Astrocyte (in vitro differentiated cells and primary cell): Measurements from ENCODE around the gene PEX11B. TPM values are rescaled to one million over a fixed set of nuclear protein-coding genes. Genes with fewer than 3 reads are reported as not detected.

Source experiments
- DNase-seq: peaks from one replicate; pipeline ENCODE4 v3.0.0-alpha.2; 2010; ENCODE audit warnings: low read depth
- FAIRE-seq: peaks from 2 replicates; lab custom pipeline; 2011; peaks lifted over from hg19 to GRCh38; lab: Jason Lieb, UNC
- H2AFZ ChIP-seq: 2 replicates; pipeline ENCODE4 v1.6.0; 2012; ENCODE audit warnings: low read depth, low read length, inconsistent platforms
- H3K27ac ChIP-seq: 2 replicates; pipeline ENCODE4 v1.5.1; 2011; ENCODE audit warnings: low read depth, low read length, inconsistent platforms
- H3K27me3 ChIP-seq: 2 replicates; pipeline ENCODE4 v1.6.0; 2011; ENCODE audit warnings: low read length, inconsistent platforms; ENCODE audit not compliant: insufficient read depth
- H3K36me3 ChIP-seq: 2 replicates; pipeline ENCODE4 v1.5.1; 2011; ENCODE audit warnings: low read length, inconsistent platforms; ENCODE audit not compliant: insufficient read depth
- H3K4me1 ChIP-seq: 2 replicates; pipeline ENCODE4 v1.5.1; 2011; ENCODE audit warnings: low read length, inconsistent platforms; ENCODE audit not compliant: insufficient read depth
- H3K4me2 ChIP-seq: 2 replicates; pipeline ENCODE4 v1.6.0; 2012; ENCODE audit warnings: low read length, inconsistent platforms
- H3K4me3 ChIP-seq: 2 replicates; pipeline ENCODE4 v1.5.1; 2011; ENCODE audit warnings: low read depth, mild to moderate bottlenecking, low read length, inconsistent platforms; ENCODE audit not compliant: insufficient read depth
- H3K79me2 ChIP-seq: 2 replicates; pipeline ENCODE4 v1.6.0; 2012; ENCODE audit warnings: mild to moderate bottlenecking, low read length, inconsistent platforms; ENCODE audit not compliant: insufficient read depth
- H3K9ac ChIP-seq: 2 replicates; pipeline ENCODE4 v1.6.0; 2012; ENCODE audit warnings: mild to moderate bottlenecking, low read length, inconsistent platforms
- H3K9me3 ChIP-seq: 2 replicates; pipeline ENCODE4 v1.5.1; 2012; ENCODE audit warnings: low read depth, mild to moderate bottlenecking, low read length, inconsistent platforms; ENCODE audit not compliant: insufficient read depth
- H4K20me1 ChIP-seq: 2 replicates; pipeline ENCODE4 v1.6.0; 2012; ENCODE audit warnings: low read length, inconsistent platforms; ENCODE audit not compliant: insufficient read depth
- H3K27ac Mint-ChIP-seq: one replicate; pipeline ENCODE4 v1.8.0; 2021; ENCODE audit warnings: mild to moderate bottlenecking, mixed read lengths; ENCODE audit not compliant: unreplicated experiment
- H3K27me3 Mint-ChIP-seq: one replicate; pipeline ENCODE4 v1.8.0; 2021; ENCODE audit warnings: low read depth, mixed read lengths; ENCODE audit not compliant: unreplicated experiment
- H3K36me3 Mint-ChIP-seq: one replicate; pipeline ENCODE4 v1.8.0; 2021; ENCODE audit warnings: low read depth, mixed read lengths; ENCODE audit not compliant: unreplicated experiment
- H3K4me1 Mint-ChIP-seq: one replicate; pipeline ENCODE4 v1.8.0; 2021; ENCODE audit warnings: low read depth, mixed read lengths; ENCODE audit not compliant: unreplicated experiment
- H3K4me3 Mint-ChIP-seq: one replicate; pipeline ENCODE4 v1.8.0; 2021; ENCODE audit warnings: mild to moderate bottlenecking, moderate library complexity, mixed read lengths; ENCODE audit not compliant: unreplicated experiment
- H3K9me3 Mint-ChIP-seq: one replicate; pipeline ENCODE4 v1.8.0; 2021; ENCODE audit warnings: mild to moderate bottlenecking, mixed read lengths; ENCODE audit not compliant: unreplicated experiment
- EZH2 ChIP-seq: IDR thresholded peaks from 2 replicates; pipeline ENCODE4 v1.6.1; 2012; ENCODE audit warnings: mild to moderate bottlenecking, low read length, inconsistent platforms; ENCODE audit not compliant: insufficient read depth
- total RNA-seq: library from RNA; stranded (reverse); gene quantifications from 2 replicates; pipeline ENCODE4 v1.2.1, GENCODE V29; 2021
- TF ChIP-seq, protein P1 (sequence below): IDR thresholded peaks from 2 replicates; pipeline ENCODE4 v1.5.1; 2011; ENCODE audit warnings: low read depth, mild to moderate bottlenecking, inconsistent platforms, low read length, moderate library complexity; ENCODE audit not compliant: insufficient read depth

Gene PEX11B
- total RNA-seq, 1 donor from 2014 or later = 20.7 TPM

DNA sequence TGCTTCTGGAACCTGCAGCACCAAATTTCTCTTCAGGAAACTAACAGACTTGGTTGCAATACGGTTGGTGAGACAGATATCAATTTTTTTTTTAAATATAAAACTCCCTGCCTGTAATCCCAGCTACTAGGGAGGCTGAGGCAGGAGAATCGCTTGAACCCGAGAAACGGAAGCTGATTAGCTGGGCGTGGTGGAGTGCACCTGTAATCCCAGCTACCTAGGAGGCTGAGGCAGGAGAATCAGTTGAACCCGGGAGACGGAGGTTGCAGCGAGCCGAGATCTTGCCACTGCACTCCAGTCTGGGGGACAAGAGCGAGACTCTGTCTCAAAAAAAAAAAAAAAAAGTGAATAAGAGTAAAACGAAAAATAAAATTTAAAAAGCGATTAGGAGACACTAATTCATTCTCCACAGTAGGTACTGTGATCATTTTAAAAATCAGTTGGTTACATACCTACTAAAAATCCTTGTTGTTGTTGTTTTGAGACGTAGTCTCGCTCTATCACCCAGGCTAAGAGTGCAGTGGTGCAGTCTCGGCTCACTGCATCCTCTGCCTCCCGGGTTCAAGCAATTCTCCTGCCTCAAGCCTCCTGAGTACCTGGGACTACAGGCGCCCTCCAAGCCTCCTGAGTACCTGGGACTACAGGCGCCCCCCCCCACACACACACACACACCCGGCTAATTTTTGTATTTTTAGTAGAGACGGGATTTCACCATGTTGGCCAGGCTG is 9.6 kb upstream of the PEX11B start:
- Histone ChIP-seq H2AFZ (peak overlapping the region; percentile 59), H4K20me1 (peaks cover 4% of the 10 kb centered on the region), H3K36me3 (peaks cover 7% of the 10 kb centered on the region), H3K27me3 (no peaks in the 10 kb centered on the region), H3K4me2 (peak overlapping the region; percentile 92), H3K9me3 (no peaks in the 10 kb centered on the region), H3K4me3 (peak overlapping the region; percentile 98), H3K79me2 (peaks cover 20% of the 10 kb centered on the region), H3K9ac (peak overlapping the region; percentile 98), H3K27ac (peak overlapping the region; percentile 96), H3K4me1 (peaks cover 9% of the 10 kb centered on the region)
- H3K27me3 Mint-ChIP-seq = no peaks in the 10 kb centered on the region
- H3K9me3 Mint-ChIP-seq = peaks cover 2% of the 10 kb centered on the region
- H3K27ac Mint-ChIP-seq = peak overlapping the region; percentile 58
- no peak for TF ChIP-seq EZH2
- TF ChIP-seq, protein P1, sequence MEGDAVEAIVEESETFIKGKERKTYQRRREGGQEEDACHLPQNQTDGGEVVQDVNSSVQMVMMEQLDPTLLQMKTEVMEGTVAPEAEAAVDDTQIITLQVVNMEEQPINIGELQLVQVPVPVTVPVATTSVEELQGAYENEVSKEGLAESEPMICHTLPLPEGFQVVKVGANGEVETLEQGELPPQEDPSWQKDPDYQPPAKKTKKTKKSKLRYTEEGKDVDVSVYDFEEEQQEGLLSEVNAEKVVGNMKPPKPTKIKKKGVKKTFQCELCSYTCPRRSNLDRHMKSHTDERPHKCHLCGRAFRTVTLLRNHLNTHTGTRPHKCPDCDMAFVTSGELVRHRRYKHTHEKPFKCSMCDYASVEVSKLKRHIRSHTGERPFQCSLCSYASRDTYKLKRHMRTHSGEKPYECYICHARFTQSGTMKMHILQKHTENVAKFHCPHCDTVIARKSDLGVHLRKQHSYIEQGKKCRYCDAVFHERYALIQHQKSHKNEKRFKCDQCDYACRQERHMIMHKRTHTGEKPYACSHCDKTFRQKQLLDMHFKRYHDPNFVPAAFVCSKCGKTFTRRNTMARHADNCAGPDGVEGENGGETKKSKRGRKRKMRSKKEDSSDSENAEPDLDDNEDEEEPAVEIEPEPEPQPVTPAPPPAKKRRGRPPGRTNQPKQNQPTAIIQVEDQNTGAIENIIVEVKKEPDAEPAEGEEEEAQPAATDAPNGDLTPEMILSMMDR = no peak
- peaks cover 8% of the 10 kb centered on the region for H3K36me3 Mint-ChIP-seq
- FAIRE-seq = no peak
- peak overlapping the region; percentile 60 for H3K4me3 Mint-ChIP-seq
- DNase-seq = no peak
- H3K4me1 Mint-ChIP-seq = peaks cover 7% of the 10 kb centered on the region

DNA sequence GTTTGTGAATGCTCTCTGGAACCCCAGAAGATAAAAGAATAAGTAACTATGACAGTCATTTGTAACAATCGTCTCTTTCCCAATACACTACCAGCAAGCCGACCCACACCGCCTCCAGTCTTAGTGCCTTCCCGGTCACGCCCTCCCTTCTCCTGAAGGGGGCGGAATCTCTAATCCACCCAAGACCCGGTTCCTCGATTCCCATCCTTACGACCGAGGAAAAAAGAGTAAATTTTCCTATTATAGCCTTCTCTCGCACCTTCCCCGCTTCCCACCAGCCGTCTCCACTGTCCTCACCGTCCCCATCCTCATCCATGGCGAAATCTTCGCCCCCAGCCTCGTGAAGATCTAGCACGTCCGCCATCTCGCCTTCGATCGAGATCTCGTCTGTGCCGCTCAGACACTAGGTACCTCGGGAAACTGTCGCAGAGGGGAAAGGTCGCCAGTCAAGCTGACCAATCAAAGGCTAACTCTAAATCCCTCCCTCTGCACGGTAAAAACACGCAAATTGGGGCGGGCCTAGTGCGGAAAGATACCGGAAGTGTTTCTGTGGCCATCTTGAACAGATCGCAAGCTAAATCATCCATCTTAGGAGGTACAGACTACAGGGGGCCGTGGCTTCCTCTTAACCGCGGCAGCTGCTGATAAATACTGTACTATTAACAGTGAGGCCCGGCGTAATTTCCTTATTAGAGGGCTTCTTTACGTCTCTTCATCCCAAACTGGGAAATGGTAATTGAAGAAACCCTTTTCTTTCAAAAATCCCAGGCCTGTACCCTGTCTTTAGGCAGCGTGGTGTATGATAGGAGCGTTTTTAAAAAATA is 8.8 kb upstream of the PEX11B start, which contains the start of gene RBM8A:
RBM8A (minus strand) TSS at position 422 of the 824 bp plus-strand sequence; CDS start at position 364, 58 bp downstream.
- Histone ChIP-seq H3K4me3 (peak within 1 kb of the TSS; percentile 98), H3K4me2 (peak within 1 kb of the TSS; percentile 92), H2AFZ (peak within 1 kb of the TSS; percentile 88), H3K36me3 (peaks cover 9% of the 10 kb centered on the region), H3K27ac (peak within 1 kb of the TSS; percentile 96), H3K9me3 (no peaks in the 10 kb centered on the region), H3K4me1 (peaks cover 9% of the 10 kb centered on the region), H4K20me1 (peaks cover 4% of the 10 kb centered on the region), H3K79me2 (peaks cover 20% of the 10 kb centered on the region), H3K9ac (peak within 1 kb of the TSS; percentile 98), H3K27me3 (no peaks in the 10 kb centered on the region)
- no peak within 1 kb of the TSS for H3K4me3 Mint-ChIP-seq
- peaks cover 7% of the 10 kb centered on the region for H3K36me3 Mint-ChIP-seq
- no peak within 1 kb of the TSS for H3K27ac Mint-ChIP-seq
- no peak for TF ChIP-seq EZH2
- TF ChIP-seq, protein P1 = peak; percentile 52
- H3K27me3 Mint-ChIP-seq = no peaks in the 10 kb centered on the region
- peak; percentile 97 for DNase-seq
- no peak for FAIRE-seq
- peaks cover 8% of the 10 kb centered on the region for H3K4me1 Mint-ChIP-seq
- H3K9me3 Mint-ChIP-seq = peaks cover 2% of the 10 kb centered on the region
